GM19372 (cell line): ENCODE measurements around the gene TBC1D23.
"Not testable (repeated sequence)": the region's sequence is repeated elsewhere in the genome, so short reads cannot be mapped to it uniquely, and the experiment has no call there.

Source experiments
- ATAC-seq: cut with Tn5 transposase; IDR thresholded peaks from one replicate; pipeline ENCODE4 v1.9.1; 2021; ENCODE audit warnings: mild to moderate bottlenecking, low read depth, moderate library complexity; ENCODE audit not compliant: unreplicated experiment

TBC1D23 gene

GRCh38 chr3:100289339-100289738 lies 28.5 kb downstream of the TBC1D23 start:
- no peak for ATAC-seq

GRCh38 chr3:100295089-100295488 lies 34.3 kb downstream of the TBC1D23 start:
- ATAC-seq = no peak

DNA sequence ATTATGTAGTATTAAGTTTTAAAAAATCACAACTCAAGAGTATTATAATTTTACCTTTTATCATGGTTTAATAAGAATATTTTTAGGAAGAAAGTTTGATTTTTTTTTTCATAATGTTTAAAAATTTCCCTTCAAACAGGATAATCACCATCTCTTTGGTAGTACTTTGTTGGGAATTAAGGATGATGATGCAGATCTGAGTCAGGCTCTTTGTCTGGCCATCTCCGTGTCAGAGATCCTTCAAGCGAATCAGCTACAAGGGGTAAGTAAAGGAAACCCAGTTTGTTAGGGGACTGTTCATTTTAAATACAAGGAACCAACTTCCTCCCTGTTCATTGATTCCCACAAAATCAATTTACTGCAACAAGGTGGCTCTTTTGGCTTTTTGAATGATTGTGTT lies 37.0 kb downstream of the TBC1D23 start:
- no peak for ATAC-seq

DNA sequence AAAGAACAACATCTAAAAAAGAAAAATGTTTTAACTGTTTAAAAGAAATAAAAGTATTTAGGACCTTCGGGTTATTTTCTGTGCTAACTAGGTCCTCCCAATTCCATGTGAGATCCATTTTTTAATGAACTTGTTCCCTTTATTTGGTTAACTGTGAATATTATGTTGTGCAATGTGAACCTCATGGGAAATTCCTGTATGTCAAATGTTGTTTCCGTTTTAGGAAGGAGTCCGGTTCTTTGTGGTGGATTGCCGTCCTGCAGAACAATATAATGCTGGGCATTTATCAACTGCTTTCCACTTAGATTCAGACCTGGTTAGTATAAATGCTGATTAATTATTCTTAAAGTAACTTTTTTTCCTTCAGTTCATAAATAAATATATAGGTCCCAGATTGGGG lies 38.2 kb downstream of the TBC1D23 start:
- no peak for ATAC-seq

DNA sequence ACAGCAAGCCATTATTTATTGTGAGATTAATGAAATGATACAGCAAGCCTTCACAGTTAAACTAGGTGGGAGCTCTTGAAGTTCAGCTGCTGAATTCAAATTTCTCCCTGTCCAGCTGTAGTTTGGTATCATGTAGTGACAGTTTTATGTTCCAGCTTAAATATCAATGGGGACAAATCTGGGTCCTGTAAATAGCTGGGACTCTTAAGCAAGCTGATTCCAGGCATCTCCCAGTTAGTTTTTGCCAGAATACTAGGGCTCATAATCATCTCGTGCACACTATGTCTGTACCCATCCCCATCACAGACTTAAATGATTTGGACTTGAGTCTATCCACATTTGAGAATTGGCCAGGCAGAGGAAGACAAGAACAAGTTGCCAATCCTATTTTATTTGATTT lies 45.9 kb downstream of the TBC1D23 start:
- no peak for ATAC-seq

DNA sequence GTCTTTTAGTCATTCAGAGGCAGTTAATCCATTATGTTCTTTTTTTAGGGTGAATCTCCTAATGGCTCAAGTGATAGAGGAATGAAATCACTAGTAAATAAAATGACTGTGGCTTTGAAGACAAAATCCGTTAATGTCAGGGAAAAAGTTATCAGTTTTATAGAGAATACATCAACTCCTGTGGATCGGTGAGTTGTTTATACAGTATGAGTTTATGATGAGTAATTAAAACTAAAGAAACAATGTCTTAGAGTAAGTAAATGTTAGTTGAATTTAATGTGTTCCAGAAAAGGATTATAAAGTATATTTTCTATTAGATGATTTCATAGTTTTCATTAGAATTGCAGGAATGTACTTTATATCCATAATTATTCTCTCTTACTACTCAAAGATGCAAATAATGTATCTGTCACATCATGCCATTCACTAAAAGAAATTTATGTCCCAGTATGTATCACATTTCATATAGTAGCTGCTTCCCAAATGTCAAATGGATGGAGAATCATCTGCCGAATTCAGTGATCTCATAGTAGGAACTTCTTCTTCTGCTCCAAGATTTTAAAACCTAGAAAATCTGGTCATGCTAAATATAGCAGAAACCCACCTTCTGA lies 49.7 kb downstream of the TBC1D23 start:
- ATAC-seq = no peak

- no peak for ATAC-seq
Measured at GRCh38 chr3:100311011-100311410, 50.2 kb downstream of the TBC1D23 start.

DNA sequence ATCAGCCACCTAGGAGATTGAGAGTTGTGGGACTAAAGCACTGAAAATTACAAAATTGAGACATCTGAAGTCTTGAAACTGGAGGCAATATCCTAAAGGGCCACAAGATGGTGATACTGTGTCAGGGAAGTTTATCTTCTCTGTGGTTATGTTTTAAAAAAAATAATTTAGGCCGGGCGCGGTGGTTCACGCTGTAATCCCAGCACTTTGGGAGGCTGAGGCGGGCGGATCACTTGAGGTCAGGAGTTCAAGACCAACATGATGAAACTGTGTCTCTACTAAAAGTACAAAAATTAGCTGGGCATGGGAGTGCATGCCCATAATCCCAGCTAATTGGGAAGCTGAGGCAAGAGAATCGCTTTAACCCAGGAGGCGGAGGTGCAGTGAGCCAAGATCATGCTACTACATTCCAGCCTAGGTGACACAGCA lies 55.9 kb downstream of the TBC1D23 start:
- ATAC-seq = peak; percentile 69

GRCh38 chr3:100317912-100318311 lies 57.1 kb downstream of the TBC1D23 start:
- ATAC-seq = no peak

DNA sequence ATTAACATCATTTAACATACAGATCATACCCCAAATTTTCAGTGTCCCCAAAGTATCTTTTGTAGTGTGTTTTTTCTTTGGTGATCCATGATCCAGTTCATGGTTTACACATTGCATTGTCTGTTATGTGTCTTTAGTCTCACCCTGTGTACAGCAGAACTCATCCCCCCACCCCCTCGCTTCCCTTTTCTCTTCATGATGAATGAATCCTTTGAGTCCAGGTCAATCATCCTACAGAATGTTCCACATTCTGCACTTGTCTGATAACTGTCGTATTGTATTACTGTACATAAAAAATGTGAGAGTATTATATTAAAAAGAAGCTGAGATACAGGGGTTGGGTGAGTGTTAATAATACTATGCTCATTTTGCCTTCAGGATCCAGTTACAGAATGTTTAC lies 59.2 kb downstream of the TBC1D23 start:
- ATAC-seq = no peak

GRCh38 chr3:100324044-100324443 lies 63.3 kb downstream of the TBC1D23 start:
- no peak for ATAC-seq

GRCh38 chr3:100325827-100326226 lies 65.0 kb downstream of the TBC1D23 start:
- ATAC-seq = no peak

DNA sequence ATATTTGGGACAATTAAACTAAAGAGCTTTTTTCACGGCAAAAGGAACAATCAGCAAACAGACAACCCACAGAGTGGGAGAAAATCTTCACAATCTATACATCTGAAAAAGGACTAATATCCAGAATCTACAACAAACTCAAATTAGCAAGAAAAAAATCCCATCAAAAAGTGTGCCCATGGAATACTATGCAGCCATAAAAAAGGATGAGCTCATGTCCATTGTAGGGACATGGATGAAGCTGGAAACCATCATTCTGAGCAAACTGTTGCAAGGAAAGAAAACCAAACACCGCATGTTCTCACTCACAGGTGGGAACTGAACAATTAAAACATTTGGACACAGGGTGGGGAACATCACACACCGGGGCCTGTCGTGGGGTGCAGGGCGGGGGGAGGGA lies 66.6 kb downstream of the TBC1D23 start:
- not testable (repeated sequence) for ATAC-seq

GRCh38 chr3:100329800-100330489 lies 69.2 kb downstream of the TBC1D23 start:
- no peak for ATAC-seq

DNA sequence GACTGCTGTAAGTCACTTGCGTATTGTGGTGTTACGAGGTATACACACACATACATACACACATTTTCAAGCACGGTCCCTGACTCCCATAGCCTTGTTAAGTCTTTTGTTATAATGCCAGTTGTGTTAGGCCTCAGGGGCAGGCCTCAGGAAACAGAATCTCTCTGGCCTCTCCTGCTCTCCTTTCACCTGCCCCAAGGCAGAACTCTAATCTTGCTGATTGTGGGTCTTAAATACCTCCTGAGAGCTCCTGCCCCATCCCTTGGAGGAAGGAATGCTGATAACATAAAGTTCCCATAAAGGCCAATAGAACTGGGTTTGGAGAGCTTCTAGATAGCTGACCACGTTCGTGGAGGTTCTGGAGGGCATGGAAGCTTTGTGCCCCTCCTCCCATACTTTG lies 69.9 kb downstream of the TBC1D23 start:
- ATAC-seq = no peak

DNA sequence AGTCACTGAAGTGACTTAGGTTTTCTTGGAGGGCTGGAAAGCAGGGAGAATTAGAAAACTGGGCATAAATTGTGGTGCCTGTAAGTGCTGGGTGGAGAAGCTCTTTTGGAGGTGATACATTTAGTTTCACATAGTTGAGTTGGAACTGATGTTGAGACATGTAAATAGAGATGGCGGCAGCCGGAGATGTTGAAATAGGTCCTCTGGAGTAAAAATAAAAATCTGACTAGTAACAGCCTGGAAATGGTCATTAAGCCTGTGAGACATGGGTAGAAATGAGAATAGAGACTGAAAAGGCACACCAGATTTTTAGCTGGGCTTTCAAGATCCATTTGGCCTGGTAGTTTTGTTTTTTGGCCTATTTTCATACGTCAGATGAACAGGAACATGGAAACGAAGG lies 70.9 kb downstream of the TBC1D23 start:
- no peak for ATAC-seq

DNA sequence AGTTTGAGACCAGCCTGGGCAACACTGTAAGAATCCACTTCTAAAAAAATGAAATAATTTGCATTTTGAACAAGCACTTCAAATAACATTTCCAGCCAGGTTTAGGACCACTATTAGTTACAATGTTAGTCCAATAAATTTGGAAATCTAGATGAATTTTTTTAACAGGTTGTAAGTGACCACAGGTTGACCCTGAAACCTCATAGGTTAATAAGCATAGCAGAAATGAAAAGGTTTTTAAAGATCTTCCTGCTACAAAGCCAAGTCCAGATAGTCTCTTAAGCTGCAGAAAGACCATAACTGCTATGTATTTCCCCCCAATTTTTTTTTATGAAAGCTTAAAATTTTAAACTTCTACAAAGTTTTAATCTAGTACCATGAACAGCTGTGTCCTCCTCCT lies 72.3 kb downstream of the TBC1D23 start:
- no peak for ATAC-seq

- peak; percentile 27 for ATAC-seq
Measured at GRCh38 chr3:100333970-100334487, 73.2 kb downstream of the TBC1D23 start.

DNA sequence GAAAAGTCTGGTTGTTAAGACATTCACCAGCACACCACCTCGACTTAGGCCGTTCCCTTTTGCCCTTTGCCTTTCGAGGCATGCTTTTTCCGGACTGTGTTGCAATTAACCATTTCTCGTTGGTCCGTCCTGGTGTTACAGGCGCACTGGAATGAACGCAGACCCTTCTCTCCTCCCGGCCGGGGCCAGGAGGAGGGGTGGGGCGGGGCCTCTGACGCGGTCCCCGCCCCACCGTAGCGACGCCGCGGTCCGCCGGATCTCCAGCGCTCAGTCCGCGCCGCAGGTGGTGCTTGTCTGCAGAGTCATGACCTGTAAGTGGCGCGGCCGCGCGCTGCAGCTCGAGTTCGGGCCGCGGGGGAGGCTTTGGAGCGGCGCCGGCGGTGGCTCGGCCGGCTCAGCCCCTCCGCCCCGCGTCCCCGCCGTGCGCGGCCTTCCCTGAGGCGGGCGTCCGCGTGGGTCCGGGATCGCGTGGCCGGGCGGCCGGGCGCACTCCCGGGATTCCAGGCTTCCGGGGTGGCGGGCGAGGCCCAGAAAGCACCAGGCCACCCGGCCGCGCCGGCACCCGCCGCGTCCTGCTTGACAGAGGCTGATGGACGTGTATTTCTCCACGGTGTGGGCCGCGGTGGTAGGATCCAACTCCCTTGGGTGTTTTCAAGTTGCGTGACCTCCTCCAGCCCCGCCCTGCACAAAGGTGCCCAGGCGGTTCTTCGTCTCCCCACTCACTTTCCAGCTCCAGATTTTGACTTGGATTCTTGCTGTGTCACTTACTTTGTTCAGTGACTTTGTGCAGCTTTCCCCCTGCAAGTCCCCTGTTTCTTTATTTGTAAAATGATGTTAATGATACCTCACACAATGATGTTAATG lies 73.9 kb downstream of the TBC1D23 start, which contains the start of gene NIT2:
TSS of gene NIT2 (plus strand) at position 270 of the 864 bp plus-strand sequence. CDS start at position 305, 35 bp downstream.
- ATAC-seq = peak; percentile 95

DNA sequence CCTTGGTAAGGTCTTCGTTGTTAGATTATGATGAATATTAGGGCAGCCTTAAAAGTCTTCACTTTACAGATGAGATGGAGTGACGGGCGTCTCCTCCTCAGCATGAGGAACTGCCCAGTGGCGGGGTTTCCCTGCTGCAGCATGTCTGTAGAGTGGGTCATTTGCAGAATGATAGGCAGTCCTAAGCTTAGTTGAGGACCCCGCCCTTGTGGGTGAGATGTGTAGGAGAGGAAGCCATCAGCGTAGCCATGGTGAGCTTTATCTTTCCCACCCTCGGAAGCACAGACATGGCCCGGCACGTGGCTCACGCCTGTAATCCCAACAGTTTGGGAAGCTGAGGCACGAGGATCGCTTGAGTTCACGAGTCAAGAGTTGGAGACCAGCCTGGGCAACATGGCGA lies 74.6 kb downstream of the TBC1D23 start:
- ATAC-seq = no peak

DNA sequence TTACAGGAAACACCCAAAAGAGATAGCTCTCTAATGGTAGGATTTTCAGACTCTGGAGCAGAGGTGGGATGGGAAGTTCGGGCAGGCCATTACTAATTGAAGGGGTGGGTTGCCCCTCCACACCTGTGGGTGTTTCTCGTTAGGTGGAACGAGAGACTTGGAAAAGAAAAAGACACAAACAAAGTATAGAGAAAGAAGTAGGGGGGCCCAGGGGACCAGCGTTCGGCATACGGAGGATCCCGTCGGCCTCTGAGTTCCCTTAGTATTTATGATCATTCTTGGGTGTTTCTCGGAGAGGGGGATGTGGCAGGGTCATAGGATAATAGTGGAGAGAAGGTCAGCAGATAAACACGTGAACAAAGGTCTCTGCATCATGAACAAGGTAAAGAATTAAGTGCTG lies 75.4 kb downstream of the TBC1D23 start:
- ATAC-seq = not testable (repeated sequence)
